ENCODE measurements around the gene HSP90AB1. TPM values are rescaled to one million over a fixed set of nuclear protein-coding genes. Genes with fewer than 3 reads are reported as not detected.

The HSP90AB1 gene
- total RNA-seq, 3 donors from 2014 or later = 3,050 to 3,190 (median 3,088) TPM

- Mint-ChIP-seq H3K36me3 (ENCODE audit: insufficient read depth) (no peaks in the 10 kb centered on the region), H3K27me3 (ENCODE audit: low read depth) (peaks cover 54% of the 10 kb centered on the region), H3K9me3 (no peaks in the 10 kb centered on the region), H3K4me1 (ENCODE audit: low read depth) (peaks cover 27% of the 10 kb centered on the region), H3K4me3 (peak within 1 kb of the TSS; percentile 66)
- ATAC-seq (no peak), DNase-seq (peak; percentile 26)
Measured at GRCh38 chr6:44269921-44270525, 23.1 kb downstream of the HSP90AB1 start, which contains the start of gene TMEM151B. Gene TMEM151B, plus strand, starts transcription at chr6:44270450. Its CDS starts 293 bp downstream, at chr6:44270743.

- Mint-ChIP-seq H3K4me3 (peak overlapping the region; percentile 66), H3K9me3 (no peaks in the 10 kb centered on the region), H3K27me3 (ENCODE audit: low read depth) (peaks cover 54% of the 10 kb centered on the region), H3K4me1 (ENCODE audit: low read depth) (peaks cover 27% of the 10 kb centered on the region), H3K36me3 (ENCODE audit: insufficient read depth) (no peaks in the 10 kb centered on the region)
- DNase-seq = no peak
- peak in 1 of 2 donors; percentile 9 for ATAC-seq
Measured at GRCh38 chr6:44270526-44271405, 23.9 kb downstream of the HSP90AB1 start.

- Mint-ChIP-seq H3K27me3 (ENCODE audit: low read depth) (peaks cover 54% of the 10 kb centered on the region), H3K4me1 (ENCODE audit: low read depth) (peaks cover 22% of the 10 kb centered on the region), H3K36me3 (ENCODE audit: insufficient read depth) (no peaks in the 10 kb centered on the region), H3K9me3 (no peaks in the 10 kb centered on the region), H3K4me3 (peak overlapping the region; percentile 66)
- ATAC-seq (no peak), DNase-seq (no peak)
Measured at GRCh38 chr6:44271406-44271723, 24.5 kb downstream of the HSP90AB1 start.

- Mint-ChIP-seq H3K27me3 (ENCODE audit: low read depth) (peaks cover 58% of the 10 kb centered on the region), H3K4me1 (ENCODE audit: low read depth) (peaks cover 19% of the 10 kb centered on the region), H3K36me3 (ENCODE audit: insufficient read depth) (no peaks in the 10 kb centered on the region), H3K4me3 (no peak overlapping the region), H3K9me3 (no peaks in the 10 kb centered on the region)
- ATAC-seq (no peak), DNase-seq (no peak)
Measured at GRCh38 chr6:44271914-44272313, 25.0 kb downstream of the HSP90AB1 start.

GRCh38 chr6:44272529-44272928 is 25.6 kb downstream of the HSP90AB1 start:
- no peak for ATAC-seq
- Mint-ChIP-seq H3K27me3 (ENCODE audit: low read depth) (peaks cover 64% of the 10 kb centered on the region), H3K4me3 (no peak overlapping the region), H3K4me1 (ENCODE audit: low read depth) (peaks cover 19% of the 10 kb centered on the region), H3K9me3 (no peaks in the 10 kb centered on the region), H3K36me3 (ENCODE audit: insufficient read depth) (no peaks in the 10 kb centered on the region)
- no peak for DNase-seq

GRCh38 chr6:44272999-44273566 is 26.2 kb downstream of the HSP90AB1 start:
- Mint-ChIP-seq H3K4me3 (no peak overlapping the region), H3K36me3 (ENCODE audit: insufficient read depth) (no peaks in the 10 kb centered on the region), H3K9me3 (no peaks in the 10 kb centered on the region), H3K4me1 (ENCODE audit: low read depth) (peaks cover 16% of the 10 kb centered on the region), H3K27me3 (ENCODE audit: low read depth) (peaks cover 70% of the 10 kb centered on the region)
- ATAC-seq (no peak), DNase-seq (no peak)

- Mint-ChIP-seq H3K27me3 (ENCODE audit: low read depth) (peaks cover 72% of the 10 kb centered on the region), H3K36me3 (ENCODE audit: insufficient read depth) (no peaks in the 10 kb centered on the region), H3K9me3 (no peaks in the 10 kb centered on the region), H3K4me1 (ENCODE audit: low read depth) (peaks cover 16% of the 10 kb centered on the region), H3K4me3 (no peak overlapping the region)
- no peak for DNase-seq
- no peak for ATAC-seq
Measured at GRCh38 chr6:44273617-44274016, 26.7 kb downstream of the HSP90AB1 start.

- no peak for ATAC-seq
- H3K27me3 Mint-ChIP-seq (ENCODE audit: low read depth) = peaks cover 70% of the 10 kb centered on the region
- no peak overlapping the region for H3K4me3 Mint-ChIP-seq
- H3K36me3 Mint-ChIP-seq (ENCODE audit: insufficient read depth) = no peaks in the 10 kb centered on the region
- no peak for DNase-seq
- no peaks in the 10 kb centered on the region for H3K9me3 Mint-ChIP-seq
- peaks cover 7% of the 10 kb centered on the region for H3K4me1 Mint-ChIP-seq (ENCODE audit: low read depth)
Measured at GRCh38 chr6:44275271-44275748, 28.4 kb downstream of the HSP90AB1 start.

GRCh38 chr6:44275749-44276648 is 29.1 kb downstream of the HSP90AB1 start:
- Mint-ChIP-seq H3K4me1 (ENCODE audit: low read depth) (peaks cover 6% of the 10 kb centered on the region), H3K9me3 (no peaks in the 10 kb centered on the region), H3K36me3 (ENCODE audit: insufficient read depth) (no peaks in the 10 kb centered on the region), H3K4me3 (no peak overlapping the region), H3K27me3 (ENCODE audit: low read depth) (peaks cover 72% of the 10 kb centered on the region)
- DNase-seq = no peak
- peak; percentile 81 to 84 for ATAC-seq

- no peak overlapping the region for H3K4me3 Mint-ChIP-seq
- DNase-seq (no peak), ATAC-seq (no peak)
- no peaks in the 10 kb centered on the region for H3K36me3 Mint-ChIP-seq (ENCODE audit: insufficient read depth)
- H3K4me1 Mint-ChIP-seq (ENCODE audit: low read depth) = peaks cover 5% of the 10 kb centered on the region
- H3K9me3 Mint-ChIP-seq = no peaks in the 10 kb centered on the region
- peaks cover 62% of the 10 kb centered on the region for H3K27me3 Mint-ChIP-seq (ENCODE audit: low read depth)
Measured at GRCh38 chr6:44276667-44277640, 30.1 kb downstream of the HSP90AB1 start.

GRCh38 chr6:44277763-44278162 is 30.9 kb downstream of the HSP90AB1 start:
- H3K4me3 Mint-ChIP-seq = no peak overlapping the region
- no peaks in the 10 kb centered on the region for H3K9me3 Mint-ChIP-seq
- DNase-seq (no peak), ATAC-seq (no peak)
- H3K27me3 Mint-ChIP-seq (ENCODE audit: low read depth) = peaks cover 56% of the 10 kb centered on the region
- no peaks in the 10 kb centered on the region for H3K36me3 Mint-ChIP-seq (ENCODE audit: insufficient read depth)
- H3K4me1 Mint-ChIP-seq (ENCODE audit: low read depth) = peaks cover 5% of the 10 kb centered on the region

GRCh38 chr6:44278315-44278714 is 31.4 kb downstream of the HSP90AB1 start:
- Mint-ChIP-seq H3K27me3 (ENCODE audit: low read depth) (peaks cover 54% of the 10 kb centered on the region), H3K36me3 (ENCODE audit: insufficient read depth) (no peaks in the 10 kb centered on the region), H3K9me3 (no peaks in the 10 kb centered on the region), H3K4me3 (no peak overlapping the region), H3K4me1 (ENCODE audit: low read depth) (peaks cover 5% of the 10 kb centered on the region)
- ATAC-seq (no peak), DNase-seq (no peak)
